ENCODE results near the gene SLC2A9.

DNA sequence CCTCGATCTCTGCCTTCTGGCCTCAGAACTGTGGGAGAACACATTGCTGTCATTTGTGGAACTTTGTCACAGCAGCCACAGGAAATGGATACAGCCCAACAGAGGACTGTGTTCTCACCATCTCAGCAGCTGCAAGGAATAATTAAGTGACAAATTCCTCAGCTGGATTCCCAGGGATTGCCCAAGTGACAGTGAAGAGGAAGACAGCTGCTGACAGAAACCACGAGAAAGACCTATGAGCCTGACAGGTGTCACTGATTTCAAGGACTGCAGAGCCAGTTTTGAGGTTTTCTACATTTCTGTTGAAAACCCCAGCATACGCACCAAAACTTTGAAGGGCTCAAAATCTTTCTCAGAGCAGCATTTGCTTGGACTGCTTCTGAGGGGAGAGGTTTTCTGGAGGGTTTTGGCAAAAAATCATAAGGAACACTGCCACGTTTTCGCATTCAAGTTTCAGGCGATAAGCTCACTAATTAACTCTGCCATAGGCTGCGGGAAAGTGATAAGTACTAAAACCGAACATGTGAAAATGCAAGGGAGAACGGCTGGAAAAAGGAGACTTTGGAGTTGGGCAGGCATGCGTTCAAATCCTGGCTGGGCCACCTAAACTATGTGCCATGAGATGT, 151.0 kb downstream of the SLC2A9 start:
- no peak for TF ChIP-seq CTCF (IDR thresholded peaks at IDR 0.05; ENCODE audit: poor library complexity)
- no peak for TF ChIP-seq EZH2 (IDR thresholded peaks at IDR 0.05; ENCODE audit: borderline replicate concordance)
- TF ChIP-seq EZH2phosphoT487 (IDR thresholded peaks at IDR 0.05; ENCODE audit: low read depth, severe bottlenecking, unreplicated experiment) = no peak

All from hepatocyte (in vitro differentiated cells).